SU-DHL-6 (cell line): ENCODE results near the gene MTPN.

Source experiments
- CTCF ChIP-seq: fragments of 200-600 bp; sonication (generic); IDR thresholded peaks from one replicate; pipeline ENCODE4 v1.5.1; 2017; ENCODE audit warnings: antibody characterized with exemption, mild to moderate bottlenecking, low read length, moderate library complexity; ENCODE audit not compliant: insufficient read depth, poor library complexity, severe bottlenecking
- EZH2phosphoT487 ChIP-seq: fragments of 200-600 bp; sonication (generic), shearing (Covaris generic); conservative IDR thresholded peaks from 2 replicates; pipeline ENCODE4 v1.6.1; 2018; ENCODE audit warnings: mild to moderate bottlenecking, antibody characterized with exemption, low read length, moderate library complexity, mixed read lengths

- no peak for TF ChIP-seq CTCF
- TF ChIP-seq EZH2phosphoT487: no peak
These were observed 35.1 kb upstream of the MTPN start for GRCh38 chr7:136012238-136012637.
